ENCODE measurements around the gene FHOD3. TPM values are rescaled to one million over a fixed set of nuclear protein-coding genes. Genes with fewer than 3 reads are reported as not detected.

The FHOD3 gene
- total RNA-seq, 4 donors from 2014 or later = 24.1 to 51.4 (median 33.8) TPM

DNA sequence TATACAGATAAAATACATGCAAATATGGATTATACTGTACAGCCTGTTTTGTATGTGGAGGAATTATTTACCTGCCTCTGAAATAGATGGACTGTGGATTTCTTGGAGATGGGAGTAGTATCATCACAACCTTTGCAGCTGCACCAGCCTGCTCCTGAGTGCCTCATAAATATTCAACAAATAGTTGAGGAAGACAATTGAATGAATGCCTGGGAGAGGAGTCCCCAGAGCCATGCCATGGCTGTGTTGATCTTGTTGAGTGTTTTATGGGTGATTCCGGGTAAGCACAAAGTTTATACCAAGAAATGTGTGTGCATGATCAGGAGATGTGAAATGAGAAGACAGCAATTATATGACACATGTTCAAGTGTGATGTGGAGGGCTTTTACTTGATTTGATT is 225.0 kb downstream of the FHOD3 start:
- H3K4me1 ChIP-seq = peaks cover 0 to 4% (median 2%) of the 10 kb centered on the region in 4 donors
- H3K9me3 ChIP-seq = no peaks in the 10 kb centered on the region
- no peaks in the 10 kb centered on the region for H3K36me3 ChIP-seq
- intact Hi-C loops (cut with DNase I) = no loop called here
- no peak for DNase-seq (ENCODE audit: extremely low spot score)
- H3K4me3 ChIP-seq = no peak overlapping the region
- 95% methylated on average over 1 of the region's 1 CpG for WGBS
- TF ChIP-seq POLR2AphosphoS5 (IDR thresholded peaks at IDR 0.05) = no peak
- TF ChIP-seq EP300 (IDR thresholded peaks at IDR 0.05) = no peak
- TF ChIP-seq, protein P1, sequence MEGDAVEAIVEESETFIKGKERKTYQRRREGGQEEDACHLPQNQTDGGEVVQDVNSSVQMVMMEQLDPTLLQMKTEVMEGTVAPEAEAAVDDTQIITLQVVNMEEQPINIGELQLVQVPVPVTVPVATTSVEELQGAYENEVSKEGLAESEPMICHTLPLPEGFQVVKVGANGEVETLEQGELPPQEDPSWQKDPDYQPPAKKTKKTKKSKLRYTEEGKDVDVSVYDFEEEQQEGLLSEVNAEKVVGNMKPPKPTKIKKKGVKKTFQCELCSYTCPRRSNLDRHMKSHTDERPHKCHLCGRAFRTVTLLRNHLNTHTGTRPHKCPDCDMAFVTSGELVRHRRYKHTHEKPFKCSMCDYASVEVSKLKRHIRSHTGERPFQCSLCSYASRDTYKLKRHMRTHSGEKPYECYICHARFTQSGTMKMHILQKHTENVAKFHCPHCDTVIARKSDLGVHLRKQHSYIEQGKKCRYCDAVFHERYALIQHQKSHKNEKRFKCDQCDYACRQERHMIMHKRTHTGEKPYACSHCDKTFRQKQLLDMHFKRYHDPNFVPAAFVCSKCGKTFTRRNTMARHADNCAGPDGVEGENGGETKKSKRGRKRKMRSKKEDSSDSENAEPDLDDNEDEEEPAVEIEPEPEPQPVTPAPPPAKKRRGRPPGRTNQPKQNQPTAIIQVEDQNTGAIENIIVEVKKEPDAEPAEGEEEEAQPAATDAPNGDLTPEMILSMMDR (IDR thresholded peaks at IDR 0.05) = no peak
- TF ChIP-seq POLR2A (IDR thresholded peaks at IDR 0.05; ENCODE audit: low read depth) = no peak
- no peaks in the 10 kb centered on the region for H3K27me3 ChIP-seq
- H3K27ac ChIP-seq (replicated peaks in 1 of 4) = no peak overlapping the region

DNA sequence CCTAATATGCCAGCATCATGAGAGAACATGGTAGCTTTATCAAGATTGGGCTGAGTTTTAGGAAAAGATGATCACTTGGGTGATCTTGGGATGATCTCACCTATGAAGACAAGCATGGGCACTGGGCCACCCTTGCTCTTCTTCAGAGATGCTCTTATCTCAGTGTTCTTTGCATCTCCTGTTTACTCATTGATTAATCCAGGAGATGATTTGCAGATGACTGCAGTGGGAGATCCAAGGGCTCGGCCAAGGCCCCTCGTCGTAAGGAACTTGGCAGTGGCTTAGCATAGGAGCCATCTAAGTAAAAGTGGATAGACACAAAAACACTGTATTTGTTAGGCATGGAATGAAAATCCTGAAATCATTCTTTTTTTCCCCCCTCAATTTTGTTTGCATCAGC is 228.4 kb downstream of the FHOD3 start:
- DNase-seq (ENCODE audit: extremely low spot score) = no peak
- intact Hi-C loops (cut with DNase I) = no loop called here
- TF ChIP-seq POLR2AphosphoS5 (IDR thresholded peaks at IDR 0.05) = no peak
- no peak for TF ChIP-seq EP300 (IDR thresholded peaks at IDR 0.05)
- no peak for TF ChIP-seq POLR2A (IDR thresholded peaks at IDR 0.05; ENCODE audit: low read depth)
- TF ChIP-seq, protein P1 (IDR thresholded peaks at IDR 0.05) = no peak
- no peaks in the 10 kb centered on the region for H3K4me1 ChIP-seq
- H3K27ac ChIP-seq (replicated peaks in 1 of 4) = no peak overlapping the region
- no peaks in the 10 kb centered on the region for H3K9me3 ChIP-seq
- H3K4me3 ChIP-seq = no peak overlapping the region
- no peaks in the 10 kb centered on the region for H3K36me3 ChIP-seq
- 100% methylated on average over 3 of the region's 3 CpGs for WGBS
- no peaks in the 10 kb centered on the region for H3K27me3 ChIP-seq

DNA sequence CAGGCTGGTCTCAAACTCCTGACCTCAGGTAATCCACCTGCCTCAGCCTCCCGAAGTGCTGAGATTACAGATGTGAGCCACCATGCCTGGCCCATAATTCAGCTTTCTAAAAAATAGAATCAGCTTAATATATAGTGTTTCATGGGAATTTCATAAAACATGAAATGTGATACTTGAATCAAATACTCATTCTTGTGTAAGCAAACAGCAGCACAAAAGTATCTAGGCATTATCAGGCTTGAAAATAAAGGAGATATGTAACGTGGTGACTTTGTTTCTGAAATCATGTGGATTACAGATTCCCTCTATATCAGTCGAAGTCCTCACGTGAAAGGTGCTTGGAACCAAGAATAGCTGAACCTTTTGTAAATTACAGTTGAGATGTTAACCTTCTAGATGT is 229.1 kb downstream of the FHOD3 start:
- H3K4me1 ChIP-seq = no peaks in the 10 kb centered on the region
- H3K27ac ChIP-seq (replicated peaks in 1 of 4) = no peak overlapping the region
- no peak for DNase-seq (ENCODE audit: extremely low spot score)
- no peak overlapping the region for H3K4me3 ChIP-seq
- TF ChIP-seq, protein P1 (IDR thresholded peaks at IDR 0.05) = no peak
- TF ChIP-seq POLR2A (IDR thresholded peaks at IDR 0.05; ENCODE audit: low read depth) = no peak
- intact Hi-C loops (cut with DNase I) = no loop called here
- H3K36me3 ChIP-seq = no peaks in the 10 kb centered on the region
- H3K9me3 ChIP-seq = no peaks in the 10 kb centered on the region
- no peaks in the 10 kb centered on the region for H3K27me3 ChIP-seq
- WGBS = 88% methylated on average over 4 of the region's 4 CpGs

DNA sequence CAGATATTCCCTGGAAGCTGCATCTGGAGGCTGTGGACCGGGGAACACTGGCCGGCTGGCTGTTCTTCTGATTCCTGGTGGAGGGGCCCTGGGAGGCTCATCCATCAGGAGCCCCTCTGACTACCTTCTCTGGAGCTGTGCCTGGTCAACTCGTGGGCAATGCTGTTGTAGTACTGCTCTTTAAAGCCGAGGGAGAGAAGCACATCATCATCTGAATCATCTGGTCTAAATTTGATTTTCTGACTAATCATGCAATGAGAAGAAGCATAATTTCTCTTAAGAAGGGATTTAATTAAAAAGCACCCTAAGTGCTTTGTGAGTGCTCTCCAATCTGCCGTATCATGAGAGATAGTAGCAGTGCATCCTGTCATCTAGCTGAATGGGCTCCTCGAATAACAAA is 229.5 kb downstream of the FHOD3 start:
- TF ChIP-seq EP300 (IDR thresholded peaks at IDR 0.05) = no peak
- TF ChIP-seq, protein P1 (IDR thresholded peaks at IDR 0.05) = no peak
- no peak for TF ChIP-seq POLR2A (IDR thresholded peaks at IDR 0.05; ENCODE audit: low read depth)
- no peak for TF ChIP-seq POLR2AphosphoS5 (IDR thresholded peaks at IDR 0.05)
- Histone ChIP-seq H3K4me3 (no peak overlapping the region), H3K36me3 (no peaks in the 10 kb centered on the region), H3K27ac (replicated peaks in 1 of 4) (no peak overlapping the region), H3K27me3 (no peaks in the 10 kb centered on the region), H3K4me1 (no peaks in the 10 kb centered on the region), H3K9me3 (no peaks in the 10 kb centered on the region)
- intact Hi-C loops (cut with DNase I) = no loop called here
- WGBS = 88% methylated on average over 5 of the region's 6 CpGs
- peak; percentile 34 for DNase-seq (ENCODE audit: extremely low spot score)

DNA sequence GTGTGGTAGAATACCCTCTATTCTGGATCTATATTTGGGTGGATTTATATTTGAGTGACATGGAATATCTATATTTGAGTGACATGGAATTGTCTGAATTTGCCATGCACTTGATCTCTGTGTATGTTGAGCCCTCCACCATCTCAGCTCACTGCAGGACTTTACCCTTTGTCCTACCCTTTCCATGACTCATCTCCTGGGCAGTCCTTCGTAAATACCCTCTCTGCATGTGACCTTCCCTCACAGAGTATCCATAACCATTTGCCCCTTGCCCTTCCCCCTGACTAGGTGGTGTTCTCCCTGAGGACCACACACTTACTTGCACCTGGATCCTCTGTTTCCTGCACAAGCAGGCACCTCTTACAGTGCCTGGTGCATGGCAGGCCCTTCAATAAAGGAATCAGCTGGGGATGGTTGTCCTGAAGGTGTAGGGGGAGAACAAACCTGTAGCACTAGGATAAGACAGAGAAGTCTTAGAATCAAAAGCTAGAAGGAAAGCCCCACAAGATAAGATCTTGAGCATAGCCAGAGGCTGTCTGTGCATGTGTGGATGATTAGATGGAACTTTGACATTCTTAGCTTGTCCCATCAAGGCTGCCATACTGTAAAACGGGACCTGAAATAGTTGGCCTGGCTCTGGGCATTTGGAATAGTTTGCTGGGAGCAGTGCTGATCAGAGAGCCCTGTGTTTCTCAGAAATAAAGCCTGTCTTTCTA is 230.4 kb downstream of the FHOD3 start:
- intact Hi-C loops (cut with DNase I) = no loop called here
- Histone ChIP-seq H3K4me1 (no peaks in the 10 kb centered on the region), H3K4me3 (no peak overlapping the region), H3K27me3 (no peaks in the 10 kb centered on the region), H3K36me3 (no peaks in the 10 kb centered on the region), H3K27ac (replicated peaks in 1 of 4) (no peak overlapping the region), H3K9me3 (no peaks in the 10 kb centered on the region)
- DNase-seq (ENCODE audit: extremely low spot score) = peak; percentile 47
- 93% methylated on average over 2 of the region's 2 CpGs for WGBS
- TF ChIP-seq EP300 (IDR thresholded peaks at IDR 0.05) (no peak), POLR2AphosphoS5 (IDR thresholded peaks at IDR 0.05) (no peak), POLR2A (IDR thresholded peaks at IDR 0.05; ENCODE audit: low read depth) (no peak)
- TF ChIP-seq, protein P1 (IDR thresholded peaks at IDR 0.05) = no peak

Data from esophagus muscularis mucosa (tissue), 4 donors.